Measurements from ENCODE around the gene GCA. TPM values are rescaled to one million over a fixed set of nuclear protein-coding genes. Genes with fewer than 3 reads are reported as not detected.

GCA gene, protein sequence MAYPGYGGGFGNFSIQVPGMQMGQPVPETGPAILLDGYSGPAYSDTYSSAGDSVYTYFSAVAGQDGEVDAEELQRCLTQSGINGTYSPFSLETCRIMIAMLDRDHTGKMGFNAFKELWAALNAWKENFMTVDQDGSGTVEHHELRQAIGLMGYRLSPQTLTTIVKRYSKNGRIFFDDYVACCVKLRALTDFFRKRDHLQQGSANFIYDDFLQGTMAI
- total RNA-seq (10 to 100 TPM; 23.4 to 45.2 TPM), polyA plus RNA-seq (10 to 100 TPM in 1 of 2 donors, 1 to 10 TPM in 1; 9.7 to 12.9 TPM)

GRCh38 chr2:162343824-162344616 lies at the start of gene GCA:
GCA (plus strand) TSS chr2:162344132; CDS start chr2:162344249, 117 bp downstream.
- no peaks in the 10 kb centered on the region for H3K27me3 ChIP-seq (ENCODE audit: control insufficient read depth in 4 of 4, insufficient read depth in 4 of 4, low read length in 3 of 4)
- no peak for TF ChIP-seq JUND (IDR thresholded peaks at IDR 0.05)
- TF ChIP-seq RXRA (IDR thresholded peaks at IDR 0.05) = peak; percentile 20 to 37
- TF ChIP-seq NR2F2 (IDR thresholded peaks at IDR 0.05) = no peak
- peak in 1 of 2 donors; percentile 23 for TF ChIP-seq EGR1 (IDR thresholded peaks at IDR 0.05; ENCODE audit: low read depth in 2 of 2)
- TF ChIP-seq, protein P1, sequence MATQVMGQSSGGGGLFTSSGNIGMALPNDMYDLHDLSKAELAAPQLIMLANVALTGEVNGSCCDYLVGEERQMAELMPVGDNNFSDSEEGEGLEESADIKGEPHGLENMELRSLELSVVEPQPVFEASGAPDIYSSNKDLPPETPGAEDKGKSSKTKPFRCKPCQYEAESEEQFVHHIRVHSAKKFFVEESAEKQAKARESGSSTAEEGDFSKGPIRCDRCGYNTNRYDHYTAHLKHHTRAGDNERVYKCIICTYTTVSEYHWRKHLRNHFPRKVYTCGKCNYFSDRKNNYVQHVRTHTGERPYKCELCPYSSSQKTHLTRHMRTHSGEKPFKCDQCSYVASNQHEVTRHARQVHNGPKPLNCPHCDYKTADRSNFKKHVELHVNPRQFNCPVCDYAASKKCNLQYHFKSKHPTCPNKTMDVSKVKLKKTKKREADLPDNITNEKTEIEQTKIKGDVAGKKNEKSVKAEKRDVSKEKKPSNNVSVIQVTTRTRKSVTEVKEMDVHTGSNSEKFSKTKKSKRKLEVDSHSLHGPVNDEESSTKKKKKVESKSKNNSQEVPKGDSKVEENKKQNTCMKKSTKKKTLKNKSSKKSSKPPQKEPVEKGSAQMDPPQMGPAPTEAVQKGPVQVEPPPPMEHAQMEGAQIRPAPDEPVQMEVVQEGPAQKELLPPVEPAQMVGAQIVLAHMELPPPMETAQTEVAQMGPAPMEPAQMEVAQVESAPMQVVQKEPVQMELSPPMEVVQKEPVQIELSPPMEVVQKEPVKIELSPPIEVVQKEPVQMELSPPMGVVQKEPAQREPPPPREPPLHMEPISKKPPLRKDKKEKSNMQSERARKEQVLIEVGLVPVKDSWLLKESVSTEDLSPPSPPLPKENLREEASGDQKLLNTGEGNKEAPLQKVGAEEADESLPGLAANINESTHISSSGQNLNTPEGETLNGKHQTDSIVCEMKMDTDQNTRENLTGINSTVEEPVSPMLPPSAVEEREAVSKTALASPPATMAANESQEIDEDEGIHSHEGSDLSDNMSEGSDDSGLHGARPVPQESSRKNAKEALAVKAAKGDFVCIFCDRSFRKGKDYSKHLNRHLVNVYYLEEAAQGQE (IDR thresholded peaks at IDR 0.05) = no peak
- TF ChIP-seq, protein P2, sequence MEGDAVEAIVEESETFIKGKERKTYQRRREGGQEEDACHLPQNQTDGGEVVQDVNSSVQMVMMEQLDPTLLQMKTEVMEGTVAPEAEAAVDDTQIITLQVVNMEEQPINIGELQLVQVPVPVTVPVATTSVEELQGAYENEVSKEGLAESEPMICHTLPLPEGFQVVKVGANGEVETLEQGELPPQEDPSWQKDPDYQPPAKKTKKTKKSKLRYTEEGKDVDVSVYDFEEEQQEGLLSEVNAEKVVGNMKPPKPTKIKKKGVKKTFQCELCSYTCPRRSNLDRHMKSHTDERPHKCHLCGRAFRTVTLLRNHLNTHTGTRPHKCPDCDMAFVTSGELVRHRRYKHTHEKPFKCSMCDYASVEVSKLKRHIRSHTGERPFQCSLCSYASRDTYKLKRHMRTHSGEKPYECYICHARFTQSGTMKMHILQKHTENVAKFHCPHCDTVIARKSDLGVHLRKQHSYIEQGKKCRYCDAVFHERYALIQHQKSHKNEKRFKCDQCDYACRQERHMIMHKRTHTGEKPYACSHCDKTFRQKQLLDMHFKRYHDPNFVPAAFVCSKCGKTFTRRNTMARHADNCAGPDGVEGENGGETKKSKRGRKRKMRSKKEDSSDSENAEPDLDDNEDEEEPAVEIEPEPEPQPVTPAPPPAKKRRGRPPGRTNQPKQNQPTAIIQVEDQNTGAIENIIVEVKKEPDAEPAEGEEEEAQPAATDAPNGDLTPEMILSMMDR (IDR thresholded peaks at IDR 0.05; ENCODE audit: low read depth, low read length, missing input control) = no peak
- no peak for TF ChIP-seq TAF1 (conservative IDR thresholded peaks at IDR 0.05)
- peak; percentile 98 for TF ChIP-seq ZBTB33 (IDR thresholded peaks at IDR 0.05)
- TF ChIP-seq, protein P3, sequence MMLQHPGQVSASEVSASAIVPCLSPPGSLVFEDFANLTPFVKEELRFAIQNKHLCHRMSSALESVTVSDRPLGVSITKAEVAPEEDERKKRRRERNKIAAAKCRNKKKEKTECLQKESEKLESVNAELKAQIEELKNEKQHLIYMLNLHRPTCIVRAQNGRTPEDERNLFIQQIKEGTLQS (IDR thresholded peaks at IDR 0.05) = no peak
- peak; percentile 18 to 22 for TF ChIP-seq HNF4A (conservative IDR thresholded peaks at IDR 0.05)
- peak; percentile 80 for TF ChIP-seq SP1 (IDR thresholded peaks at IDR 0.05)
- no peak for TF ChIP-seq GABPA (IDR thresholded peaks at IDR 0.05 in 1 of 2, conservative IDR thresholded peaks at IDR 0.05 in 1 of 2)
- TF ChIP-seq RAD21 (IDR thresholded peaks at IDR 0.05) = peak in 1 of 2 donors; percentile 42
- no peak for TF ChIP-seq FOXA1 (IDR thresholded peaks at IDR 0.05)
- TF ChIP-seq HNF4G (IDR thresholded peaks at IDR 0.05) = no peak
- TF ChIP-seq YY1 (IDR thresholded peaks at IDR 0.05) = peak; percentile 44
- TF ChIP-seq FOXA2 (IDR thresholded peaks at IDR 0.05) = no peak
- TF ChIP-seq MAX (IDR thresholded peaks at IDR 0.05) = no peak
- peak within 1 kb of the TSS; percentile 56 to 83 for H3K27ac ChIP-seq (ENCODE audit: low read depth in 1 of 2, low read length in 2 of 2)
- peak; percentile 97 for DNase-seq (ENCODE audit: low spot score)
- H3K36me3 ChIP-seq (ENCODE audit: control insufficient read depth in 4 of 4, insufficient read depth in 3 of 4, low read depth in 1 of 4, low read length in 3 of 4) = no peaks in the 10 kb centered on the region
- peak within 1 kb of the TSS; percentile 68 to 97 (median 78) for H3K4me3 ChIP-seq (ENCODE audit: low read depth in 1 of 3, low read length in 3 of 3)
- H3K4me1 ChIP-seq (ENCODE audit: control insufficient read depth in 4 of 4, insufficient read depth in 4 of 4, low read length in 3 of 4) = peaks cover 3 to 10% (median 4%) of the 10 kb centered on the region in 4 donors
- peak within 1 kb of the TSS; percentile 1 to 57 for H3K9ac ChIP-seq (ENCODE audit: low read depth in 1 of 2, low read length in 2 of 2)
- under 1% methylated on average over 57 of the region's 57 CpGs for WGBS
- no peaks in the 10 kb centered on the region for H3K9me3 ChIP-seq (ENCODE audit: control insufficient read depth in 4 of 4, low read length in 3 of 4)

All from liver (tissue), 9 donors.